Type B pancreatic cell (in vitro differentiated cells): Measurements from ENCODE around the gene HS6ST1. TPM values are rescaled to one million over a fixed set of nuclear protein-coding genes. Genes with fewer than 3 reads are reported as not detected.
"Not testable (repeated sequence)": the region's sequence is repeated elsewhere in the genome, so short reads cannot be mapped to it uniquely, and the experiment has no call there.

Experiments
- DNase-seq: peaks from one replicate; pipeline ENCODE4 v3.0.0; 2021; ENCODE audit warnings: mixed read lengths; ENCODE audit not compliant: unreplicated experiment; ENCODE audit errors: extremely low spot score
- H3K27ac Mint-ChIP-seq: 2 replicates; pipeline ENCODE4 v1.8.0; 2021; ENCODE audit warnings: mild to moderate bottlenecking, mixed read lengths
- H3K27me3 Mint-ChIP-seq: 2 replicates; pipeline ENCODE4 v1.8.0; 2021; ENCODE audit warnings: mixed read lengths
- H3K36me3 Mint-ChIP-seq: 2 replicates; pipeline ENCODE4 v1.8.0; 2021; ENCODE audit warnings: mixed read lengths
- H3K4me1 Mint-ChIP-seq: one replicate; pipeline ENCODE4 v1.8.0; 2021; ENCODE audit warnings: mixed read lengths; ENCODE audit not compliant: unreplicated experiment
- H3K4me3 Mint-ChIP-seq: 2 replicates; pipeline ENCODE4 v1.8.0; 2021; ENCODE audit warnings: mild to moderate bottlenecking, mixed read lengths
- H3K9me3 Mint-ChIP-seq: 2 replicates; pipeline ENCODE4 v1.8.0; 2021; ENCODE audit warnings: mixed read lengths
- CTCF ChIP-seq: fragments of 200-600 bp; sonication (generic); conservative IDR thresholded peaks from 2 replicates; pipeline ENCODE4 v1.5.0; 2021; ENCODE audit warnings: antibody characterized with exemption, mild to moderate bottlenecking
- total RNA-seq: library from RNA; stranded (reverse); gene quantifications from 2 replicates; pipeline ENCODE4 v1.2.1, GENCODE V29; 2021; ENCODE audit warnings: low replicate concordance

Gene HS6ST1
- total RNA-seq, 1 donor from 2014 or later = 75.2 TPM

- Mint-ChIP-seq H3K27ac (no peak overlapping the region), H3K36me3 (peaks cover 19% of the 10 kb centered on the region), H3K9me3 (no peaks in the 10 kb centered on the region), H3K4me1 (no peaks in the 10 kb centered on the region), H3K27me3 (no peaks in the 10 kb centered on the region), H3K4me3 (no peak overlapping the region)
- DNase-seq = no peak
- TF ChIP-seq CTCF = no peak
Measured at GRCh38 chr2:128271911-128272600, 46.6 kb downstream of the HS6ST1 start.

DNA sequence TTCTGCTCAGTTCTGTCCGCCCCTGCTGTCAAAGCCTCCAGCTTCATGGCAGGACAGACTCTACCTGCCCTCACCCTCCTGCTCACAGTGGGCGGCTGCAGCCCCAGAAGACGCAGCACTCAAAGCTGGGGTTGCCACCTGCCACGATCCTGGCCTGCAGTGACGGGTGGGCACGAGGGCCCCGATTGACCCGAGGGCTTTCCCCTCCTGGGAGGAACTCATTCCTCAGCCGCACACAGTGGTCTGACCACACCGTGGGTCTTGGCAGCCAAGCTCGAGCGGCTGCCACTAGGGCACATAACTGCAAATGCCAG is 47.1 kb downstream of the HS6ST1 start:
- H3K9me3 Mint-ChIP-seq = no peaks in the 10 kb centered on the region
- H3K4me3 Mint-ChIP-seq = no peak overlapping the region
- TF ChIP-seq CTCF = no peak
- no peak for DNase-seq
- no peaks in the 10 kb centered on the region for H3K4me1 Mint-ChIP-seq
- H3K27me3 Mint-ChIP-seq = no peaks in the 10 kb centered on the region
- peaks cover 19% of the 10 kb centered on the region for H3K36me3 Mint-ChIP-seq
- no peak overlapping the region for H3K27ac Mint-ChIP-seq

GRCh38 chr2:128270672-128271596 is 47.7 kb downstream of the HS6ST1 start:
- TF ChIP-seq CTCF = no peak
- Mint-ChIP-seq H3K4me3 (no peak overlapping the region), H3K9me3 (no peaks in the 10 kb centered on the region), H3K27me3 (no peaks in the 10 kb centered on the region), H3K27ac (no peak overlapping the region), H3K4me1 (no peaks in the 10 kb centered on the region), H3K36me3 (peaks cover 19% of the 10 kb centered on the region)
- DNase-seq = no peak

DNA sequence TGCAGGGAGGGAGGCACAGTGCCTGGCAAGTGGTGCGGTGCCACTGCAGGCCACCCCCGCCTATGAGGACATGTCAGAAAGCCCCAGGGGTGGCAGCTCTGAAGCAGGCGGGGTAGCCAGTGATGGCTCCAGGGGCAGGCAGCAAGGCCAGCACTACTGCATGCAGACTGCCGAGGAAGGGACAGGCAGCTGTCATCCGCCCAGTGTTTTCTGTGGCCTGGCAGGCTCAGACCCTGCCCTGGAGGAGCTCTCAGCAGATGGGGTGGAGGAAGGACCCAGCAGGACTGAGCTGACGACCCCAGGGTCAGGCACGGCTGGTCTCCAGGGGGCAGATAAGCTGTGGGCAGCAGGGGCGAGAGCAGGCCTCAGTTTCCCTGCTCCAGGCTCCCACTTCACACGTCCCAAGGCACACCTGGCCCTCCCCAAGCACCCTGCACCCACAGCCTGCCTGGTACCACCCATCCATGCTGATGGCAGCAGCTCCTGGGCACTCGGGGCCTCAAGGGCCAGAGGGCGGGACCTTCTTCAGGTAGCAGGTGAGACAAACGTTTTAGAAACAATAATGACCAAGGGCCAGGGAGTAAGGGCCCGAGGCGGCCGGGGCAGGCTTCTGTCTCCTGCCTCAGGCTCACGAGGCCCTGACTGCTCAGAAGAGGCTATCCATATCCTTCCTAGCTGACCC is 48.5 kb downstream of the HS6ST1 start:
- Mint-ChIP-seq H3K27me3 (no peaks in the 10 kb centered on the region), H3K4me3 (no peak overlapping the region), H3K36me3 (peaks cover 11% of the 10 kb centered on the region), H3K27ac (no peak overlapping the region), H3K4me1 (no peaks in the 10 kb centered on the region), H3K9me3 (no peaks in the 10 kb centered on the region)
- DNase-seq = no peak
- TF ChIP-seq CTCF = no peak

- H3K4me1 Mint-ChIP-seq = no peaks in the 10 kb centered on the region
- no peak overlapping the region for H3K4me3 Mint-ChIP-seq
- H3K27me3 Mint-ChIP-seq = no peaks in the 10 kb centered on the region
- TF ChIP-seq CTCF = no peak
- no peaks in the 10 kb centered on the region for H3K9me3 Mint-ChIP-seq
- H3K27ac Mint-ChIP-seq = no peak overlapping the region
- H3K36me3 Mint-ChIP-seq = peaks cover 6% of the 10 kb centered on the region
- DNase-seq = no peak
Measured at GRCh38 chr2:128269063-128269989, 49.3 kb downstream of the HS6ST1 start.

- H3K27ac Mint-ChIP-seq, DNase-seq, H3K9me3 Mint-ChIP-seq, H3K36me3 Mint-ChIP-seq, H3K27me3 Mint-ChIP-seq, H3K4me3 Mint-ChIP-seq, H3K4me1 Mint-ChIP-seq: not testable (repeated sequence)
Measured at GRCh38 chr2:128268611-128269010, 50.1 kb downstream of the HS6ST1 start.

DNA sequence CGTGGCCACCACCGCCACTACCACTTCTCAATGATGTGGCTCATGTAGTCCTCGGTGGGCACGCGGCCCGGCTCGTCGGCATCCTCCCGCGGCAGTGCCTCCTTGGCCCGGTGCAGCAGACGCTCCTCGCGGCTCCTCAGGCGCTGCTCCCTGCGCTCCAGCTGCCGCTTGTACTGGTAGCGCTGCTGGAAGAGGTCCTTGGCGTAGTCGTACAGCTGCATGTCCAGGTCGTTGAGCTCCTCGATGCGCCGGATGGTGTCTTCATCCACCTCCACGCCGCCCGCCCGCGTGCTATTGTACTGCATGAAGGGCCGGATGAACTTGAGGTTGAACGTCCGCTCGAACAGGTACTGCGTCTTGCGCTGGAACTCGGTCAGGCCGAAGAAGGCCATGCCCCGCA is 50.5 kb downstream of the HS6ST1 start:
- H3K27ac Mint-ChIP-seq, H3K4me3 Mint-ChIP-seq, DNase-seq, H3K4me1 Mint-ChIP-seq, H3K36me3 Mint-ChIP-seq, H3K9me3 Mint-ChIP-seq, H3K27me3 Mint-ChIP-seq: not testable (repeated sequence)

- DNase-seq, H3K36me3 Mint-ChIP-seq, H3K4me1 Mint-ChIP-seq, H3K27ac Mint-ChIP-seq, H3K4me3 Mint-ChIP-seq, H3K9me3 Mint-ChIP-seq, H3K27me3 Mint-ChIP-seq: not testable (repeated sequence)
Measured at GRCh38 chr2:128267649-128268048, 51.0 kb downstream of the HS6ST1 start.
